GM10248 (cell line): ENCODE results near the gene HYAL1.

Experiments
- CTCF ChIA-PET: fragments of 300-600 bp; sonication (Branson Sonifier 250); formaldehyde crosslinking; extraction: SDS; loops from one replicate; lab custom pipeline; 2021; ENCODE audit warnings: antibody characterized with exemption; lab: Yijun Ruan, JAX
- POLR2A ChIA-PET: fragments of 350-650 bp; sonication (Branson Sonifier 250); formaldehyde crosslinking; extraction: SDS; loops from one replicate; lab custom pipeline; 2020; ENCODE audit warnings: antibody characterized with exemption; lab: Yijun Ruan, JAX
- DNase-seq: peaks from one replicate; pipeline ENCODE4 v3.0.0; 2012; ENCODE audit errors: extremely low spot score
- CTCF ChIP-seq: IDR thresholded peaks from 2 replicates; pipeline ENCODE4 v1.5.1; 2012; ENCODE audit warnings: mild to moderate bottlenecking, low read depth; ENCODE audit errors: extremely low read depth, missing control alignments, control extremely low read depth

HYAL1 gene

DNA sequence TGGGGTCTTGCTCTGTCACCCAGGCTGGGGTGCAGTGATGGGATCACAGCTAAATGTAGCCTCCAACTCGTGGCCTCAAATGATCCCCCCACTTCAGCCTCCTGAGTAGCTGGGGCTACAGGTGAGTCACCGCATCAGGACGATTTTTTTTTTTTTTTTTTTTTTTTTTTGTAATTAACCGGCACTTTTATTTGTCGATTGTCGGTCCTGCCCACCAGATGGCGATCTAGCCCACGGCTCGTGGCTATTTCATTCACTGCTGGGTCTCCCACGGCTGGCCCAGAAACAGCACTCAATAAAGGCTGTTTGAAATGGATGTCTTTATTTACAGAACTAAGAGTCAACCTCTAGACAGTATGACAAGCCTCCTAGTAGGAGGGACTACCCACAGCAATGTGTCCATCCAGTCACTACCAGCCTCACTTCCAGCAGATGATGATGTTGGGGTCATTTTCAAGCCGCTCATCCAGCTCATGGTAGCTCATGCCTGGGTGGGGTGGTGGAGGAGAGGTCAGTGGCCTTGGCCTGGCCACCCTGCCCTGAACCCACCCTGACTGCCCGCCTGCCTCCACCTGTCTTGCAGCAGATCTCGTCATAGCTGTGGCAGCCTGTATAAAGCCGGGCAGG lies 43.9 kb upstream of the HYAL1 start:
- CTCF ChIA-PET = interaction anchor here (1.0 to 8.4 kb wide), 15 partner anchors 9 to 266 kb away, joined by 3 to 70 read pairs (median 5); partner anchors contain the start of genes CISH, HYAL3, NAA80 and RASSF1
- peak; percentile 63 for DNase-seq
- POLR2A ChIA-PET = interaction anchor here (0.6 to 1.2 kb wide), 2 partner anchors 10 to 221 kb away, joined by 4 to 5 read pairs; no protein-coding TSS in a partner anchor
- TF ChIP-seq CTCF = peak; percentile 56

- TF ChIP-seq CTCF = no peak
- ChIA-PET CTCF (interaction anchor here (0.9 to 8.4 kb wide), 3 partner anchors 9 to 197 kb away, joined by 3 to 70 read pairs (median 6); no protein-coding TSS in a partner anchor), POLR2A (no interaction called here)
- DNase-seq = peak; percentile 85
Observed at GRCh38 chr3:50345586-50346234, 42.3 kb upstream of the HYAL1 start, which contains the start of gene ZMYND10. Gene ZMYND10 (minus strand): TSS chr3:50345732. CDS start chr3:50345579, 153 bp downstream.

GRCh38 chr3:50345008-50345407 lies 41.6 kb upstream of the HYAL1 start:
- TF ChIP-seq CTCF = no peak
- no peak for DNase-seq
- ChIA-PET POLR2A (no interaction called here), CTCF (interaction anchor here (0.9 to 8.4 kb wide), 5 partner anchors 10 to 204 kb away, joined by 3 to 70 read pairs (median 6); no protein-coding TSS in a partner anchor)

DNA sequence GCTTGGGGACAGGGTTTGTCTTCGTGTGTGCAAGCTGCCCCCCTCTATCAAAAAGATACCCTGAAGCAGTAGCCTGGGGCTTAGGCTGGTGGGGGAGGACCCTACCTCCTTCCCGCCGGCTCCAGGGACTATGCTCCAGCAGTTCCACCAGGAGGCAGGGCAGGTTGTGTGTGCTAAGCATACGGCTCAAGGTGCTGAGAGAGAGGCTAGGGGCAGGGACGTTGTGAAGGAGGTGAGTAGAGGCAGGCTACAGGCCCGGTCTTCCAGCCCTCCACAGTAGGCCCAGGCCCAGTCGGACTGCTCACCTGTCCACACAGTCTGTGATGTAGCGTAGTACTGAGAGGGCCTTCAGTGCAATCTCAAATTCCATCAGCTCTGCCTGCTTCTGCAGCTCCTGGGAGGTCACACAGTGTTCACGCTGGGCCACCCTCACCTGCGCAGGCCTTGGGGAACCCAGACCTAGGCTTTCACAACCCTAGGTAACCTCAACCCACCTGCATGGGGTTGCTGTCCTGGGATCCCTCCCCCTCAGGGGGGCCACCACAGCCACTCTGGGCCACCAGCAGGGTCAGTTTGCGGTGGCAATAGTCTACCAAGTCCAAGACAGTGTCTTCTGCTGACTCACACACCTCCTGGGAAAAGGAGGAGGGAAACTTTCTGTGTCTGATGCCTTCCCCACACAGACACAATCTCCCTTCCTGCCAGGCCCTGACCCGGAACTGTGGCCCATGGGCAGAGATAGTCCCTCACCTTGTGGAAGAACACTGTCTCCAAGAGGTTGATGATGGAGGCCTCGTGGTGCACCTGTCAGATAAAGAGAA lies 39.6 kb upstream of the HYAL1 start:
- no peak for DNase-seq
- POLR2A ChIA-PET = no interaction called here
- TF ChIP-seq CTCF = no peak
- CTCF ChIA-PET = interaction anchor here (1.3 to 8.4 kb wide), 6 partner anchors 10 to 206 kb away, joined by 3 to 70 read pairs (median 4); partner anchors contain the start of gene HYAL2

GRCh38 chr3:50341996-50342650 lies 38.7 kb upstream of the HYAL1 start:
- DNase-seq = no peak
- ChIA-PET CTCF (interaction anchor here (1.3 to 6.6 kb wide), 3 partner anchors 7 to 19 kb away, joined by 3 to 55 read pairs (median 3); partner anchors contain the start of genes CYB561D2, HYAL2 and NPRL2), POLR2A (no interaction called here)
- TF ChIP-seq CTCF = no peak
